Loucy (cell line): ENCODE data around the gene CXCL3.

Experiments used
- H2AFZ ChIP-seq: fragments of 200-600 bp; sonication (generic); 2 replicates; pipeline ENCODE4 v1.6.0; 2016; ENCODE audit warnings: antibody characterized with exemption, mild to moderate bottlenecking, low read length, moderate library complexity
- H3F3A ChIP-seq: fragments of 200-600 bp; 2 replicates; pipeline ENCODE4 v1.6.0; 2016; ENCODE audit warnings: antibody characterized with exemption, low read depth, mild to moderate bottlenecking
- H3K27me3 ChIP-seq: fragments of 200-600 bp; sonication (generic); 2 replicates; pipeline ENCODE4 v1.6.1; 2014; ENCODE audit warnings: low read length, mild to moderate bottlenecking; ENCODE audit not compliant: insufficient read depth, poor library complexity, severe bottlenecking
- H3K36me3 ChIP-seq: fragments of 200-600 bp; sonication (generic); 2 replicates; pipeline ENCODE4 v1.6.1; 2016; ENCODE audit warnings: low read length; ENCODE audit not compliant: insufficient read depth
- H3K4me1 ChIP-seq: fragments of 200-600 bp; sonication (generic); 2 replicates; pipeline ENCODE4 v1.5.1; 2014; ENCODE audit warnings: low read length, mild to moderate bottlenecking; ENCODE audit not compliant: insufficient read depth, poor library complexity, severe bottlenecking
- H3K4me2 ChIP-seq: fragments of 200-600 bp; sonication (generic); 2 replicates; pipeline ENCODE4 v1.6.0; 2014; ENCODE audit warnings: antibody characterized with exemption, low read length, low read depth, mild to moderate bottlenecking; ENCODE audit not compliant: poor library complexity, severe bottlenecking
- H3K4me3 ChIP-seq: fragments of 200-600 bp; sonication (generic); 2 replicates; pipeline ENCODE4 v1.5.1; 2014; ENCODE audit warnings: low read length, mild to moderate bottlenecking, mixed read lengths; ENCODE audit not compliant: poor library complexity, severe bottlenecking
- H3K79me2 ChIP-seq: fragments of 200-600 bp; sonication (generic); 2 replicates; pipeline ENCODE4 v1.6.1; 2014; ENCODE audit warnings: low read length; ENCODE audit not compliant: insufficient read depth
- H3K9ac ChIP-seq: fragments of 200-600 bp; sonication (generic); 2 replicates; pipeline ENCODE4 v1.6.0; 2014; ENCODE audit warnings: mild to moderate bottlenecking, low read depth, low read length, moderate library complexity; ENCODE audit not compliant: poor library complexity, severe bottlenecking
- H3K9me2 ChIP-seq: fragments of 200-600 bp; sonication (generic); replicated peaks from 2 replicates; pipeline ENCODE4 v1.6.1; 2016; ENCODE audit warnings: low read depth, low read length, mixed read lengths
- H3K9me3 ChIP-seq: fragments of 200-600 bp; sonication (generic); 2 replicates; pipeline ENCODE4 v1.6.1; 2014; ENCODE audit warnings: mild to moderate bottlenecking, antibody characterized with exemption, low read length, low read depth; ENCODE audit not compliant: insufficient read depth
- H4K20me1 ChIP-seq: fragments of 200-600 bp; sonication (generic); 2 replicates; pipeline ENCODE4 v1.6.0; 2014; ENCODE audit warnings: antibody characterized with exemption, low read length, mild to moderate bottlenecking; ENCODE audit not compliant: insufficient read depth, poor library complexity, severe bottlenecking
- CTCF ChIP-seq: fragments of 200-600 bp; sonication (generic); conservative IDR thresholded peaks from 2 replicates; pipeline ENCODE4 v1.5.1; 2014; ENCODE audit warnings: mild to moderate bottlenecking, antibody characterized with exemption, low read length
- EZH2phosphoT487 ChIP-seq: fragments of 200-600 bp; IDR thresholded peaks from 2 replicates; pipeline ENCODE4 v1.6.1; 2018; ENCODE audit warnings: antibody characterized with exemption, mild to moderate bottlenecking, moderate library complexity, borderline replicate concordance

Gene CXCL3

GRCh38 chr4:74018116-74018515 lies 20.4 kb downstream of the CXCL3 start:
- Histone ChIP-seq H3K9ac (no peak overlapping the region), H3K27me3 (no peaks in the 10 kb centered on the region), H3K9me3 (no peaks in the 10 kb centered on the region), H3K4me3 (no peak overlapping the region), H3F3A (no peaks in the 10 kb centered on the region), H4K20me1 (no peaks in the 10 kb centered on the region), H3K4me1 (peaks cover 25% of the 10 kb centered on the region), H3K79me2 (no peaks in the 10 kb centered on the region), H3K36me3 (no peaks in the 10 kb centered on the region), H3K9me2 (no peaks in the 10 kb centered on the region), H2AFZ (no peak overlapping the region), H3K4me2 (no peak overlapping the region)
- TF ChIP-seq CTCF (no peak), EZH2phosphoT487 (no peak)

DNA sequence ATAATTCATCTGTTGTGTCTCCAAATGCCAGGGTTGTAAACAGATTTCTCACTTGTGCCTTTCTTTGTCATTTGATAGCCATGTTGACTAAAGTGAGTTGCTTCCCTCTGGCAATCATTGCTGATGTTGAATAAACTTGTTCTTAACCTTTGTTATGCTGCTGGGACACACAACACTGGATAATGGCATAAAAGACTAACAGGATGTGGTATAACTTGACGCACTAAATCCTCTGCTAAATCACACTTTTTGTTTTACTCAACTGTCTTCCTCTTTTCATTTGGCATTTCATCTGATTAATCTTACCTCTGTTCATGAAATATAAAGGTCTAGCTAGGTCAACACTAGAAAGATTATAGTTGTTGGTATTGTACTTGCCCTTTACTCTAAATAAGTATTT lies 22.4 kb downstream of the CXCL3 start:
- peak overlapping the region; percentile 32 for H3K4me2 ChIP-seq
- H3K9ac ChIP-seq: no peak overlapping the region
- no peak overlapping the region for H2AFZ ChIP-seq
- no peaks in the 10 kb centered on the region for H3K9me3 ChIP-seq
- no peaks in the 10 kb centered on the region for H3K27me3 ChIP-seq
- TF ChIP-seq EZH2phosphoT487 (no peak), CTCF (no peak)
- no peaks in the 10 kb centered on the region for H3K79me2 ChIP-seq
- no peaks in the 10 kb centered on the region for H4K20me1 ChIP-seq
- no peaks in the 10 kb centered on the region for H3K36me3 ChIP-seq
- no peak overlapping the region for H3K4me3 ChIP-seq
- no peaks in the 10 kb centered on the region for H3F3A ChIP-seq
- H3K9me2 ChIP-seq: no peaks in the 10 kb centered on the region
- H3K4me1 ChIP-seq: peaks cover 25% of the 10 kb centered on the region

GRCh38 chr4:74015126-74015780 lies 23.2 kb downstream of the CXCL3 start:
- Histone ChIP-seq H3K4me1 (peaks cover 25% of the 10 kb centered on the region), H3K9me3 (no peaks in the 10 kb centered on the region), H3K79me2 (no peaks in the 10 kb centered on the region), H3K36me3 (no peaks in the 10 kb centered on the region), H3K4me2 (no peak overlapping the region), H3K9me2 (no peaks in the 10 kb centered on the region), H3K4me3 (no peak overlapping the region), H3K9ac (no peak overlapping the region), H4K20me1 (no peaks in the 10 kb centered on the region), H3F3A (no peaks in the 10 kb centered on the region), H2AFZ (no peak overlapping the region), H3K27me3 (no peaks in the 10 kb centered on the region)
- no peak for TF ChIP-seq CTCF
- TF ChIP-seq EZH2phosphoT487: no peak
